GM21723 (cell line): ENCODE data around the gene SFTPA2.
"Not testable (repeated sequence)": the region's sequence is repeated elsewhere in the genome, so short reads cannot be mapped to it uniquely, and the experiment has no call there.

ENCODE experiments used
- ATAC-seq: cut with Tn5 transposase; IDR thresholded peaks from one replicate; pipeline ENCODE4 v1.9.1; 2021; ENCODE audit warnings: mild to moderate bottlenecking, moderate library complexity; ENCODE audit not compliant: unreplicated experiment

SFTPA2 gene

GRCh38 chr10:79561257-79561656 is 1.1 kb upstream of the SFTPA2 start:
- ATAC-seq, result no peak

GRCh38 chr10:79559726-79560125 is 481 bp downstream of the SFTPA2 start:
- ATAC-seq, result no peak

- ATAC-seq, result not testable (repeated sequence)
Measured at GRCh38 chr10:79556961-79557360, 3.2 kb downstream of the SFTPA2 start.

GRCh38 chr10:79555354-79556309 is 4.6 kb downstream of the SFTPA2 start:
- ATAC-seq, result no peak

- no peak for ATAC-seq
Measured at GRCh38 chr10:79552143-79552542, 8.1 kb downstream of the SFTPA2 start.

GRCh38 chr10:79547973-79548372 is 12.2 kb downstream of the SFTPA2 start:
- ATAC-seq, result no peak

- ATAC-seq, result not testable (repeated sequence)
Measured at GRCh38 chr10:79547128-79547527, 13.1 kb downstream of the SFTPA2 start.

- not testable (repeated sequence) for ATAC-seq
Measured at GRCh38 chr10:79544926-79545659, 15.1 kb downstream of the SFTPA2 start.

GRCh38 chr10:79544408-79544807 is 15.8 kb downstream of the SFTPA2 start:
- ATAC-seq, result not testable (repeated sequence)

- ATAC-seq, result no peak
Measured at GRCh38 chr10:79542626-79543025, 17.6 kb downstream of the SFTPA2 start.

- peak; percentile 88 for ATAC-seq
Measured at GRCh38 chr10:79540930-79541329, 19.3 kb downstream of the SFTPA2 start.

- ATAC-seq, result not testable (repeated sequence)
Measured at GRCh38 chr10:79538311-79538710, 21.9 kb downstream of the SFTPA2 start.

- ATAC-seq, result not testable (repeated sequence)
Measured at GRCh38 chr10:79533903-79534175, 26.4 kb downstream of the SFTPA2 start.

GRCh38 chr10:79533142-79533902 is 26.9 kb downstream of the SFTPA2 start:
- not testable (repeated sequence) for ATAC-seq

GRCh38 chr10:79528261-79528660 is 31.9 kb downstream of the SFTPA2 start:
- ATAC-seq, result not testable (repeated sequence)

GRCh38 chr10:79525049-79525710 is 35.0 kb downstream of the SFTPA2 start:
- peak; percentile 87 for ATAC-seq

- ATAC-seq, result not testable (repeated sequence)
Measured at GRCh38 chr10:79523157-79523853, 36.9 kb downstream of the SFTPA2 start.

GRCh38 chr10:79522464-79522863 is 37.7 kb downstream of the SFTPA2 start:
- ATAC-seq, result not testable (repeated sequence)

- not testable (repeated sequence) for ATAC-seq
Measured at GRCh38 chr10:79521751-79522150, 38.5 kb downstream of the SFTPA2 start.

- ATAC-seq, result not testable (repeated sequence)
Measured at GRCh38 chr10:79517567-79517966, 42.6 kb downstream of the SFTPA2 start.
